Stimulated activated naive CD8-positive, alpha-beta T cell treated with anti-CD3 and anti-CD28 coated beads, Interleukin-15, amount 100 ng/mL, for 72 hours (primary cell): ENCODE data around the gene STX3.
A peak's percentile ranks its signal among the peaks of the same experiment; 100 is the strongest.
"Not testable (repeated sequence)": the region's sequence is repeated elsewhere in the genome, so short reads cannot be mapped to it uniquely, and the experiment has no call there.

Experiments used
- ATAC-seq: fragments of 150-1000 bp; cut with Tn5 transposase; 2 replicates; pipeline ENCODE4 v1.10.0; 2021; ENCODE audit warnings: mild to moderate bottlenecking, moderate library complexity
- DNase-seq, 2 donors: peaks; one replicate each; pipeline ENCODE4 v3.0.0; 2021 to 2022
- H3K27ac Mint-ChIP-seq, 2 donors: one replicate each; pipeline ENCODE4 v1.8.0; 2022; ENCODE audit warnings: mild to moderate bottlenecking in 2 of 2, mixed read lengths in 2 of 2, moderate library complexity in 2 of 2
- H3K27me3 Mint-ChIP-seq: one replicate; pipeline ENCODE4 v1.8.0; 2022; ENCODE audit warnings: mixed read lengths
- H3K4me1 Mint-ChIP-seq: one replicate; pipeline ENCODE4 v1.8.0; 2022; ENCODE audit warnings: mild to moderate bottlenecking, mixed read lengths
- H3K4me3 Mint-ChIP-seq, 2 donors: one replicate each; pipeline ENCODE4 v1.8.0; 2022; ENCODE audit warnings: mild to moderate bottlenecking in 2 of 2, mixed read lengths in 2 of 2, moderate library complexity in 1 of 2
- H3K9me3 Mint-ChIP-seq, 2 donors: one replicate each; pipeline ENCODE4 v1.8.0; 2022; ENCODE audit warnings: mixed read lengths in 2 of 2

The STX3 gene

GRCh38 chr11:59800390-59801025, 45.3 kb downstream of the STX3 start:
- Mint-ChIP-seq H3K4me3 (no peak overlapping the region), H3K4me1 (no peaks in the 10 kb centered on the region), H3K27ac (peak overlapping the region; percentile 73 to 78), H3K27me3 (no peaks in the 10 kb centered on the region), H3K9me3 (no peaks in the 10 kb centered on the region)
- no peak for ATAC-seq
- DNase-seq, result no peak

- H3K9me3 Mint-ChIP-seq, result no peaks in the 10 kb centered on the region
- no peak for DNase-seq
- H3K27me3 Mint-ChIP-seq, result no peaks in the 10 kb centered on the region
- H3K27ac Mint-ChIP-seq, result no peak overlapping the region
- ATAC-seq, result no peak
- H3K4me3 Mint-ChIP-seq, result no peak overlapping the region
- no peaks in the 10 kb centered on the region for H3K4me1 Mint-ChIP-seq
Observed at GRCh38 chr11:59801160-59801706, 46.1 kb downstream of the STX3 start.

GRCh38 chr11:59801981-59802638, 46.9 kb downstream of the STX3 start:
- H3K27ac Mint-ChIP-seq, result peak overlapping the region in 1 of 2 donors; percentile 72
- no peaks in the 10 kb centered on the region for H3K4me1 Mint-ChIP-seq
- no peaks in the 10 kb centered on the region for H3K27me3 Mint-ChIP-seq
- DNase-seq (no peak), ATAC-seq (peak; percentile 35)
- no peak overlapping the region for H3K4me3 Mint-ChIP-seq
- no peaks in the 10 kb centered on the region for H3K9me3 Mint-ChIP-seq

- Mint-ChIP-seq H3K4me1 (no peaks in the 10 kb centered on the region), H3K9me3 (no peaks in the 10 kb centered on the region), H3K27me3 (no peaks in the 10 kb centered on the region), H3K27ac (no peak overlapping the region), H3K4me3 (no peak overlapping the region)
- DNase-seq, result peak; percentile 20 to 41
- ATAC-seq, result peak; percentile 74
Observed at GRCh38 chr11:59802639-59803176, 47.5 kb downstream of the STX3 start.

GRCh38 chr11:59804061-59804460, 48.9 kb downstream of the STX3 start:
- no peak overlapping the region for H3K4me3 Mint-ChIP-seq
- H3K9me3 Mint-ChIP-seq, result no peaks in the 10 kb centered on the region
- peaks cover 7% of the 10 kb centered on the region for H3K4me1 Mint-ChIP-seq
- DNase-seq (no peak), ATAC-seq (peak; percentile 15)
- no peaks in the 10 kb centered on the region for H3K27me3 Mint-ChIP-seq
- no peak overlapping the region for H3K27ac Mint-ChIP-seq

- Mint-ChIP-seq H3K27ac (peak overlapping the region; percentile 9 to 75), H3K4me1 (peaks cover 26% of the 10 kb centered on the region), H3K4me3 (no peak overlapping the region), H3K27me3 (no peaks in the 10 kb centered on the region), H3K9me3 (peaks cover 5 to 7% of the 10 kb centered on the region in 2 donors)
- DNase-seq (no peak), ATAC-seq (no peak)
Observed at GRCh38 chr11:59807047-59807610, 52.0 kb downstream of the STX3 start.

- Mint-ChIP-seq H3K9me3 (peaks cover 5 to 7% of the 10 kb centered on the region in 2 donors), H3K27me3 (no peaks in the 10 kb centered on the region), H3K27ac (peak within 1 kb of the TSS; percentile 93 to 98), H3K4me1 (peaks cover 34% of the 10 kb centered on the region), H3K4me3 (peak within 1 kb of the TSS; percentile 83 to 96)
- ATAC-seq (peak; percentile 99), DNase-seq (peak; percentile 87 to 92)
Observed at GRCh38 chr11:59810189-59810910, 55.2 kb downstream of the STX3 start, which contains the start of gene MRPL16. MRPL16 (minus strand) TSS chr11:59810778; CDS start chr11:59810658, 120 bp downstream.

GRCh38 chr11:59810911-59811259, 55.7 kb downstream of the STX3 start:
- Mint-ChIP-seq H3K4me3 (peak overlapping the region; percentile 83 to 96), H3K27me3 (no peaks in the 10 kb centered on the region), H3K9me3 (peaks cover 5 to 7% of the 10 kb centered on the region in 2 donors), H3K4me1 (peaks cover 34% of the 10 kb centered on the region), H3K27ac (peak overlapping the region; percentile 63 to 93)
- no peak for DNase-seq
- no peak for ATAC-seq

GRCh38 chr11:59812220-59812619, 57.0 kb downstream of the STX3 start:
- Mint-ChIP-seq H3K4me3 (no peak overlapping the region), H3K9me3 (peaks cover 5 to 7% of the 10 kb centered on the region in 2 donors), H3K4me1 (peaks cover 34% of the 10 kb centered on the region), H3K27me3 (no peaks in the 10 kb centered on the region), H3K27ac (no peak overlapping the region)
- ATAC-seq (no peak), DNase-seq (no peak)

GRCh38 chr11:59813364-59813763, 58.2 kb downstream of the STX3 start:
- H3K27me3 Mint-ChIP-seq, result no peaks in the 10 kb centered on the region
- DNase-seq, result no peak
- peaks cover 5 to 7% of the 10 kb centered on the region in 2 donors for H3K9me3 Mint-ChIP-seq
- H3K4me1 Mint-ChIP-seq, result peaks cover 33% of the 10 kb centered on the region
- H3K27ac Mint-ChIP-seq, result no peak overlapping the region
- peak overlapping the region in 1 of 2 donors; percentile 31 for H3K4me3 Mint-ChIP-seq
- ATAC-seq, result no peak

GRCh38 chr11:59814021-59814420, 58.8 kb downstream of the STX3 start:
- Mint-ChIP-seq H3K27me3 (no peaks in the 10 kb centered on the region), H3K4me3 (peak overlapping the region; percentile 33 to 51), H3K27ac (peak overlapping the region in 1 of 2 donors; percentile 20), H3K4me1 (peaks cover 28% of the 10 kb centered on the region), H3K9me3 (peaks cover 5 to 7% of the 10 kb centered on the region in 2 donors)
- ATAC-seq, result no peak
- DNase-seq, result no peak

GRCh38 chr11:59815754-59816153, 60.6 kb downstream of the STX3 start:
- Mint-ChIP-seq H3K4me3 (no peak overlapping the region), H3K27me3 (no peaks in the 10 kb centered on the region), H3K9me3 (peaks cover 5 to 7% of the 10 kb centered on the region in 2 donors), H3K4me1 (peaks cover 20% of the 10 kb centered on the region), H3K27ac (no peak overlapping the region)
- no peak for DNase-seq
- no peak for ATAC-seq

- peak overlapping the region in 1 of 2 donors; percentile 43 for H3K27ac Mint-ChIP-seq
- not testable (repeated sequence) for H3K4me3 Mint-ChIP-seq, DNase-seq, ATAC-seq, H3K27me3 Mint-ChIP-seq, H3K9me3 Mint-ChIP-seq
- H3K4me1 Mint-ChIP-seq, result peaks cover 14% of the 10 kb centered on the region
Observed at GRCh38 chr11:59816434-59816833, 61.3 kb downstream of the STX3 start.

- DNase-seq (no peak), ATAC-seq (no peak)
- Mint-ChIP-seq H3K4me3 (no peak overlapping the region), H3K27ac (no peak overlapping the region), H3K4me1 (peaks cover 9% of the 10 kb centered on the region), H3K27me3 (no peaks in the 10 kb centered on the region), H3K9me3 (no peaks in the 10 kb centered on the region)
Observed at GRCh38 chr11:59818572-59818971, 63.4 kb downstream of the STX3 start.

- H3K27me3 Mint-ChIP-seq, result peaks cover 7% of the 10 kb centered on the region
- no peaks in the 10 kb centered on the region for H3K9me3 Mint-ChIP-seq
- no peak overlapping the region for H3K4me3 Mint-ChIP-seq
- DNase-seq, result peak in 1 of 2 donors; percentile 26
- peak; percentile 86 for ATAC-seq
- H3K4me1 Mint-ChIP-seq, result no peaks in the 10 kb centered on the region
- H3K27ac Mint-ChIP-seq, result no peak overlapping the region
Observed at GRCh38 chr11:59822989-59823566, 67.9 kb downstream of the STX3 start.
